H1 (cell line): ENCODE results near the gene ACTR3C. TPM values are rescaled to one million over a fixed set of nuclear protein-coding genes. Genes with fewer than 3 reads are reported as not detected.
A peak's percentile ranks its signal among the peaks of the same experiment; 100 is the strongest.

Experiments
- CTCF ChIA-PET: fragments of 300-600 bp; sonication (Branson Sonifier 250); formaldehyde crosslinking; loops from one replicate; lab custom pipeline; 2021; ENCODE audit not compliant: partially characterized antibody; lab: Charles Lee
- POLR2A ChIA-PET: fragments of 300-600 bp; sonication (Branson Sonifier 250); formaldehyde crosslinking; loops from one replicate; lab custom pipeline; 2021; ENCODE audit warnings: inconsistent platforms; ENCODE audit not compliant: partially characterized antibody; lab: Charles Lee
- DNase-seq, 2 experiments: peaks; one replicate each; pipeline versions ENCODE4 v3.0.0 to v3.0.0-alpha.2; 2010 to 2022; ENCODE audit warnings: low spot score in 2 of 2, low read depth in 1 of 2, mixed read lengths in 1 of 2
- FAIRE-seq: peaks from 2 replicates; lab custom pipeline; 2011; peaks lifted over from hg19 to GRCh38; lab: Jason Lieb, UNC
- H2AFZ ChIP-seq: 2 replicates; pipeline ENCODE4 v1.8.1; 2012; ENCODE audit warnings: low read length, inconsistent platforms
- H2AK5ac ChIP-seq: 2 replicates; pipeline ENCODE4 v1.6.1; 2013; ENCODE audit warnings: low read depth, low read length
- H2BK120ac ChIP-seq: replicated peaks from 2 replicates; pipeline ENCODE3; 2013; ENCODE audit warnings: low read depth, low read length, inconsistent platforms
- H2BK12ac ChIP-seq: 2 replicates; pipeline ENCODE4 v1.6.1; 2013; ENCODE audit warnings: low read depth, low read length
- H2BK15ac ChIP-seq: 2 replicates; pipeline ENCODE4 v1.6.1; 2013; ENCODE audit warnings: low read length
- H2BK20ac ChIP-seq: 2 replicates; pipeline ENCODE4 v1.6.1; 2013; ENCODE audit warnings: low read length
- H2BK5ac ChIP-seq: 2 replicates; pipeline ENCODE4 v1.6.1; 2013; ENCODE audit warnings: low read depth, low read length
- H3K14ac ChIP-seq: 2 replicates; pipeline ENCODE4 v1.6.1; 2013; ENCODE audit warnings: inconsistent platforms; ENCODE audit not compliant: insufficient read length
- H3K18ac ChIP-seq: 2 replicates; pipeline ENCODE4 v1.6.1; 2013; ENCODE audit warnings: low read length; ENCODE audit errors: extremely low read depth
- H3K23ac ChIP-seq: 2 replicates; pipeline ENCODE4 v1.6.1; 2013; ENCODE audit warnings: inconsistent platforms; ENCODE audit not compliant: insufficient read length
- H3K23me2 ChIP-seq: 2 replicates; pipeline ENCODE4 v1.6.1; 2013; ENCODE audit warnings: low read depth, low read length
- H3K27ac ChIP-seq: 2 replicates; pipeline ENCODE4 v1.6.1; 2011; ENCODE audit warnings: low read depth, low read length, inconsistent platforms
- H3K27me3 ChIP-seq, 4 experiments: replicated peaks in 1 of 4; 1 replicate in 1 of 4; 2 replicates in 3 of 4; pipeline versions ENCODE4 v1.6.1 to v1.8.1; 2011 to 2013; ENCODE audit warnings: low read length in 3 of 4, mild to moderate bottlenecking in 3 of 4, inconsistent platforms in 2 of 4, mixed read lengths in 2 of 4, moderate library complexity in 1 of 4; ENCODE audit not compliant: control insufficient read depth in 3 of 4, insufficient read depth in 3 of 4; ENCODE audit errors: extremely low read depth in 1 of 4
- H3K36me3 ChIP-seq, 4 experiments: 2 replicates each; pipeline versions ENCODE4 v1.6.1 to v1.8.1; 2011 to 2013; ENCODE audit warnings: mild to moderate bottlenecking in 4 of 4, low read length in 3 of 4, moderate library complexity in 2 of 4, control low read depth in 1 of 4, inconsistent platforms in 1 of 4; ENCODE audit not compliant: insufficient read depth in 4 of 4, control insufficient read depth in 2 of 4
- H3K4ac ChIP-seq: replicated peaks from 2 replicates; pipeline ENCODE3; 2013; ENCODE audit warnings: low read length, low read depth, mixed read lengths, inconsistent platforms; ENCODE audit not compliant: insufficient read length
- H3K4me1 ChIP-seq, 4 experiments: replicated peaks in 1 of 4; 1 replicate in 1 of 4; 2 replicates in 3 of 4; pipeline versions ENCODE4 v1.6.1 to v1.8.1; 2011 to 2013; ENCODE audit warnings: low read length in 3 of 4, inconsistent platforms in 2 of 4, mixed read lengths in 1 of 4; ENCODE audit not compliant: insufficient read depth in 4 of 4, control insufficient read depth in 3 of 4
- H3K4me2 ChIP-seq, 2 experiments: 2 replicates each; pipeline versions ENCODE4 v1.6.1 to v1.8.1; 2011 to 2013; ENCODE audit warnings: low read depth in 2 of 2, low read length in 2 of 2, control low read depth in 1 of 2, inconsistent platforms in 1 of 2, mild to moderate bottlenecking in 1 of 2; ENCODE audit not compliant: insufficient read depth in 1 of 2
- H3K4me3 ChIP-seq, 4 experiments: fragments of 200-600, 300-600 bp in 1 of 4; sonication (generic), shearing (Covaris generic), sonication (Bioruptor Twin) in 1 of 4; 2 replicates each; pipeline versions ENCODE4 v1.5.1 to v1.8.1; 2011 to 2016; ENCODE audit warnings: low read length in 4 of 4, low read depth in 3 of 4, control low read depth in 2 of 4, inconsistent platforms in 2 of 4, mild to moderate bottlenecking in 2 of 4, mixed read lengths in 1 of 4, moderate library complexity in 1 of 4; ENCODE audit not compliant: insufficient read depth in 2 of 4; ENCODE audit errors: extremely low read depth in 1 of 4
- H3K56ac ChIP-seq: replicated peaks from 2 replicates; pipeline ENCODE3; 2013; ENCODE audit warnings: low read depth, mild to moderate bottlenecking, mixed read lengths, low read length, inconsistent platforms; ENCODE audit not compliant: insufficient read length
- H3K79me1 ChIP-seq: 2 replicates; pipeline ENCODE4 v1.6.1; 2013; ENCODE audit warnings: low read depth, low read length, control low read depth
- H3K79me2 ChIP-seq, 2 experiments: 2 replicates each; pipeline versions ENCODE4 v1.6.1 to v1.8.1; 2012 to 2013; ENCODE audit warnings: low read length in 2 of 2, mild to moderate bottlenecking in 2 of 2, inconsistent platforms in 1 of 2; ENCODE audit not compliant: insufficient read depth in 2 of 2, control insufficient read depth in 1 of 2
- H3K9ac ChIP-seq, 4 experiments: replicated peaks in 1 of 4; 1 replicate in 1 of 4; 2 replicates in 3 of 4; pipeline versions ENCODE4 v1.6.1 to v1.8.1; 2011 to 2013; ENCODE audit warnings: low read depth in 3 of 4, low read length in 3 of 4, control low read depth in 2 of 4, mild to moderate bottlenecking in 2 of 4, moderate library complexity in 2 of 4, inconsistent platforms in 1 of 4; ENCODE audit errors: extremely low read depth in 1 of 4
- H3K9me3 ChIP-seq, 2 experiments: 2 replicates each; pipeline versions ENCODE4 v1.6.1 to v1.8.1; 2012 to 2013; ENCODE audit warnings: mild to moderate bottlenecking in 2 of 2, moderate library complexity in 2 of 2, control low read depth in 1 of 2, inconsistent platforms in 1 of 2, low read depth in 1 of 2, low read length in 1 of 2, mixed read lengths in 1 of 2; ENCODE audit not compliant: insufficient read depth in 2 of 2
- H4K20me1 ChIP-seq, 2 experiments: replicated peaks in 1 of 2; 2 replicates each; pipeline versions ENCODE3 to v1.8.1; 2011 to 2013; ENCODE audit warnings: inconsistent platforms in 2 of 2, low read length in 2 of 2, mild to moderate bottlenecking in 1 of 2; ENCODE audit not compliant: insufficient read depth in 2 of 2, control insufficient read depth in 1 of 2
- H4K5ac ChIP-seq: 2 replicates; pipeline ENCODE4 v1.6.1; 2013; ENCODE audit warnings: low read length, low read depth, mixed read lengths, inconsistent platforms; ENCODE audit not compliant: insufficient read length
- H4K8ac ChIP-seq: 2 replicates; pipeline ENCODE4 v1.8.0; 2013; ENCODE audit warnings: mild to moderate bottlenecking, moderate library complexity, low read length, inconsistent platforms; ENCODE audit not compliant: insufficient read depth; ENCODE audit errors: extremely low read depth
- H4K91ac ChIP-seq: replicated peaks from 2 replicates; pipeline ENCODE3; 2013; ENCODE audit warnings: low read length, mixed read lengths, inconsistent platforms; ENCODE audit not compliant: insufficient read length
- HDAC6 ChIP-seq: IDR thresholded peaks from one replicate; pipeline ENCODE4 v1.7.1; 2012; ENCODE audit warnings: low read depth, mild to moderate bottlenecking, inconsistent platforms, low read length, moderate library complexity
- JUN ChIP-seq: IDR thresholded peaks from 2 replicates; pipeline ENCODE4 v1.6.1; 2011; ENCODE audit warnings: low read depth, mild to moderate bottlenecking, improper control_type of control experiment, low read length
- MAFK ChIP-seq: IDR thresholded peaks from 2 replicates; pipeline ENCODE4 v1.6.1; 2012; ENCODE audit warnings: low read depth, mild to moderate bottlenecking, improper control_type of control experiment, low read length
- SIN3A ChIP-seq, 2 experiments: IDR thresholded peaks in 1 of 2; conservative IDR thresholded peaks in 1 of 2; 2 replicates each; pipeline ENCODE4 v1.6.1; 2011 to 2012; ENCODE audit warnings: low read length in 2 of 2, improper control_type of control experiment in 1 of 2, low read depth in 1 of 2, mild to moderate bottlenecking in 1 of 2
- WGBS, 2 experiments: shearing (Covaris generic) in 1 of 2; methylation state at CpG; one replicate each; pipeline versions ENCODE4 v1.1.6 to v1.1.7; 2013 to 2015; ENCODE audit warnings: low lambda C conversion rate in 2 of 2, mixed read lengths in 2 of 2, inconsistent platforms in 1 of 2, low coverage in 1 of 2, missing lambda C conversion rate in 1 of 2; ENCODE audit not compliant: insufficient replicate concordance in 2 of 2, insufficient coverage in 1 of 2, insufficient read length in 1 of 2; ENCODE audit errors: extremely low coverage in 1 of 2, missing lambda C conversion rate in 1 of 2; 5-methylcytosine and 5-hydroxymethylcytosine counted together
- polyA plus RNA-seq, 7 experiments: library from polyadenylated mRNA; depleted of rRNA in 3 of 7; stranded (reverse) in 5 of 7; unstranded in 2 of 7; fragments of >200 nt in 5 of 7; fragments of 200-250 nt in 2 of 7; gene quantifications; 1 replicate in 5 of 7; 2 replicates in 1 of 7; 4 replicates in 1 of 7; pipeline versions ENCODE4 v1.2.1 to v1.2.3, GENCODE V29; 2011 to 2013; ENCODE audit warnings: missing spikeins in 2 of 7, mixed read lengths in 2 of 7
- total RNA-seq: library from RNA; stranded (reverse); fragmentation: NEBNext Ultra II Directional; extraction: Animal tissue kit (Norgen Biotek cat#: 25700); gene quantifications from 2 replicates; pipeline ENCODE4 v1.2.1, GENCODE V29; 2021

ACTR3C gene
- total and polyA plus RNA-seq, 2 of the 8 experiments (the other 6 are each of a cell fraction or from before 2014, with no cell fraction given), result 1.5 TPM; not detected in 1

DNA sequence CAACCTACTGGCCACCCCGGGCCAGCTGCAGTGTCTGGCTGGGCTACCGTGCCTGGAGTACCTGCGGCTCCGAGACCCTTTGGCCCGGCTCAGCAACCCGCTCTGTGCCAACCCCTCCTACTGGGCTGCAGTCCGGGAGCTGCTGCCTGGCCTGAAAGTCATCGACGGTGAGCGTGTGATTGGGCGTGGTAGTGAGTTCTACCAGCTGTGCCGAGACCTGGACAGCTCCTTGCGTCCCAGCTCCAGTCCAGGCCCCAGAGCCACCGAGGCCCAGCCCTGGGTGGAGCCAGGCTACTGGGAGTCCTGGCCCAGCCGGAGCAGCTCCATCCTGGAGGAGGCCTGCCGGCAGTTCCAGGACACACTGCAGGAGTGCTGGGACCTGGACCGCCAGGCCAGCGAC lies 13.8 kb upstream of the ACTR3C start:
- TF ChIP-seq HDAC6 (no peak), SIN3A (conservative IDR thresholded peaks at IDR 0.05 in 1 of 2, IDR thresholded peaks at IDR 0.05 in 1 of 2; ENCODE audit: low read depth in 1 of 2, low read length in 2 of 2) (no peak), JUN (no peak), MAFK (no peak)
- no peak overlapping the region for H3K56ac ChIP-seq
- peak overlapping the region; percentile 52; the same call in 1 of the 2 replicates for H2BK12ac ChIP-seq
- H3K79me2 ChIP-seq, result peaks cover 0 to 20% of the 10 kb centered on the region in 2 experiments; a peak in 2 of 4 replicates
- H3K18ac ChIP-seq, result peak overlapping the region; percentile 19; the same call in 1 of the 2 replicates
- CTCF ChIA-PET, result interaction anchor here (0.7 to 2.2 kb wide), 9 partner anchors 10 to 47 kb away, joined by 3 to 8 read pairs (median 4); no protein-coding TSS in a partner anchor
- H2BK5ac ChIP-seq, result no peak overlapping the region
- H3K23ac ChIP-seq, result no peak overlapping the region
- H2AK5ac ChIP-seq, result peak overlapping the region; percentile 99; the same call in 1 of the 2 replicates
- peaks cover 9 to 18% of the 10 kb centered on the region in 2 experiments for H4K20me1 ChIP-seq
- no peak overlapping the region for H3K4me3 ChIP-seq
- no peak overlapping the region for H3K27ac ChIP-seq
- no peak overlapping the region for H3K14ac ChIP-seq
- no peak overlapping the region for H2BK20ac ChIP-seq
- no peak for DNase-seq
- peaks cover 17% of the 10 kb centered on the region for H3K23me2 ChIP-seq
- POLR2A ChIA-PET, result interaction anchor here (0.6 to 7.6 kb wide), 15 partner anchors 8 to 78 kb away, joined by 3 to 76 read pairs (median 4); partner anchors contain the start of gene REPIN1
- 0 out of 2 replicates have a peak overlapping the region, but pooled peaks have one; percentile 25 for H2BK15ac ChIP-seq
- no peak overlapping the region for H3K9ac ChIP-seq
- no peak for FAIRE-seq
- WGBS, 2 experiments, result 95% methylated on average over 17 of the region's 18 CpGs; no CpG with 5 or more reads in 1 of the 2 experiments
- no peak overlapping the region for H4K91ac ChIP-seq
- no peak overlapping the region for H2AFZ ChIP-seq
- H3K4me1 ChIP-seq, result peaks cover 15 to 67% (median 37%) of the 10 kb centered on the region in 4 experiments
- H4K8ac ChIP-seq, result 0 out of 2 replicates have a peak overlapping the region, but pooled peaks have one; percentile 5
- no peak overlapping the region for H3K4me2 ChIP-seq
- no peak overlapping the region for H4K5ac ChIP-seq
- H3K36me3 ChIP-seq, result peaks cover 2 to 25% (median 6%) of the 10 kb centered on the region in 4 experiments; a peak in 6 of 8 replicates
- H3K27me3 ChIP-seq, result peaks cover 0 to 8% (median 6%) of the 10 kb centered on the region in 4 experiments; a peak in 6 of 7 replicates
- no peak overlapping the region for H3K4ac ChIP-seq
- no peak overlapping the region for H2BK120ac ChIP-seq
- H3K79me1 ChIP-seq, result peaks cover 6% of the 10 kb centered on the region
- no peaks in the 10 kb centered on the region for H3K9me3 ChIP-seq
